H1 (cell line): Measurements from ENCODE around the gene DSTYK. TPM values are rescaled to one million over a fixed set of nuclear protein-coding genes. Genes with fewer than 3 reads are reported as not detected.

Experiments used
- CTCF ChIA-PET: fragments of 300-600 bp; sonication (Branson Sonifier 250); formaldehyde crosslinking; loops from one replicate; lab custom pipeline; 2021; ENCODE audit not compliant: partially characterized antibody; lab: Charles Lee
- POLR2A ChIA-PET: fragments of 300-600 bp; sonication (Branson Sonifier 250); formaldehyde crosslinking; loops from one replicate; lab custom pipeline; 2021; ENCODE audit warnings: inconsistent platforms; ENCODE audit not compliant: partially characterized antibody; lab: Charles Lee
- DNase-seq, 2 experiments: peaks; one replicate each; pipeline versions ENCODE4 v3.0.0 to v3.0.0-alpha.2; 2010 to 2022; ENCODE audit warnings: low spot score in 2 of 2, low read depth in 1 of 2, mixed read lengths in 1 of 2
- FAIRE-seq: peaks from 2 replicates; lab custom pipeline; 2011; peaks lifted over from hg19 to GRCh38; lab: Jason Lieb, UNC
- H2AFZ ChIP-seq: 2 replicates; pipeline ENCODE4 v1.8.1; 2012; ENCODE audit warnings: low read length, inconsistent platforms
- H2AK5ac ChIP-seq: 2 replicates; pipeline ENCODE4 v1.6.1; 2013; ENCODE audit warnings: low read depth, low read length
- H2BK120ac ChIP-seq: replicated peaks from 2 replicates; pipeline ENCODE3; 2013; ENCODE audit warnings: low read depth, low read length, inconsistent platforms
- H2BK12ac ChIP-seq: 2 replicates; pipeline ENCODE4 v1.6.1; 2013; ENCODE audit warnings: low read depth, low read length
- H2BK15ac ChIP-seq: 2 replicates; pipeline ENCODE4 v1.6.1; 2013; ENCODE audit warnings: low read length
- H2BK20ac ChIP-seq: 2 replicates; pipeline ENCODE4 v1.6.1; 2013; ENCODE audit warnings: low read length
- H2BK5ac ChIP-seq: 2 replicates; pipeline ENCODE4 v1.6.1; 2013; ENCODE audit warnings: low read depth, low read length
- H3K14ac ChIP-seq: 2 replicates; pipeline ENCODE4 v1.6.1; 2013; ENCODE audit warnings: inconsistent platforms; ENCODE audit not compliant: insufficient read length
- H3K18ac ChIP-seq: 2 replicates; pipeline ENCODE4 v1.6.1; 2013; ENCODE audit warnings: low read length; ENCODE audit errors: extremely low read depth
- H3K23ac ChIP-seq: 2 replicates; pipeline ENCODE4 v1.6.1; 2013; ENCODE audit warnings: inconsistent platforms; ENCODE audit not compliant: insufficient read length
- H3K23me2 ChIP-seq: 2 replicates; pipeline ENCODE4 v1.6.1; 2013; ENCODE audit warnings: low read depth, low read length
- H3K27ac ChIP-seq: 2 replicates; pipeline ENCODE4 v1.6.1; 2011; ENCODE audit warnings: low read depth, low read length, inconsistent platforms
- H3K27me3 ChIP-seq, 4 experiments: replicated peaks in 1 of 4; 1 replicate in 1 of 4; 2 replicates in 3 of 4; pipeline versions ENCODE4 v1.6.1 to v1.8.1; 2011 to 2013; ENCODE audit warnings: low read length in 3 of 4, mild to moderate bottlenecking in 3 of 4, inconsistent platforms in 2 of 4, mixed read lengths in 2 of 4, moderate library complexity in 1 of 4; ENCODE audit not compliant: control insufficient read depth in 3 of 4, insufficient read depth in 3 of 4; ENCODE audit errors: extremely low read depth in 1 of 4
- H3K36me3 ChIP-seq, 4 experiments: 2 replicates each; pipeline versions ENCODE4 v1.6.1 to v1.8.1; 2011 to 2013; ENCODE audit warnings: mild to moderate bottlenecking in 4 of 4, low read length in 3 of 4, moderate library complexity in 2 of 4, control low read depth in 1 of 4, inconsistent platforms in 1 of 4; ENCODE audit not compliant: insufficient read depth in 4 of 4, control insufficient read depth in 2 of 4
- H3K4ac ChIP-seq: replicated peaks from 2 replicates; pipeline ENCODE3; 2013; ENCODE audit warnings: low read length, low read depth, mixed read lengths, inconsistent platforms; ENCODE audit not compliant: insufficient read length
- H3K4me1 ChIP-seq, 4 experiments: replicated peaks in 1 of 4; 1 replicate in 1 of 4; 2 replicates in 3 of 4; pipeline versions ENCODE4 v1.6.1 to v1.8.1; 2011 to 2013; ENCODE audit warnings: low read length in 3 of 4, inconsistent platforms in 2 of 4, mixed read lengths in 1 of 4; ENCODE audit not compliant: insufficient read depth in 4 of 4, control insufficient read depth in 3 of 4
- H3K4me2 ChIP-seq, 2 experiments: 2 replicates each; pipeline versions ENCODE4 v1.6.1 to v1.8.1; 2011 to 2013; ENCODE audit warnings: low read depth in 2 of 2, low read length in 2 of 2, control low read depth in 1 of 2, inconsistent platforms in 1 of 2, mild to moderate bottlenecking in 1 of 2; ENCODE audit not compliant: insufficient read depth in 1 of 2
- H3K4me3 ChIP-seq, 4 experiments: fragments of 200-600, 300-600 bp in 1 of 4; sonication (generic), shearing (Covaris generic), sonication (Bioruptor Twin) in 1 of 4; 2 replicates each; pipeline versions ENCODE4 v1.5.1 to v1.8.1; 2011 to 2016; ENCODE audit warnings: low read length in 4 of 4, low read depth in 3 of 4, control low read depth in 2 of 4, inconsistent platforms in 2 of 4, mild to moderate bottlenecking in 2 of 4, mixed read lengths in 1 of 4, moderate library complexity in 1 of 4; ENCODE audit not compliant: insufficient read depth in 2 of 4; ENCODE audit errors: extremely low read depth in 1 of 4
- H3K56ac ChIP-seq: replicated peaks from 2 replicates; pipeline ENCODE3; 2013; ENCODE audit warnings: low read depth, mild to moderate bottlenecking, mixed read lengths, low read length, inconsistent platforms; ENCODE audit not compliant: insufficient read length
- H3K79me1 ChIP-seq: 2 replicates; pipeline ENCODE4 v1.6.1; 2013; ENCODE audit warnings: low read depth, low read length, control low read depth
- H3K79me2 ChIP-seq, 2 experiments: 2 replicates each; pipeline versions ENCODE4 v1.6.1 to v1.8.1; 2012 to 2013; ENCODE audit warnings: low read length in 2 of 2, mild to moderate bottlenecking in 2 of 2, inconsistent platforms in 1 of 2; ENCODE audit not compliant: insufficient read depth in 2 of 2, control insufficient read depth in 1 of 2
- H3K9ac ChIP-seq, 4 experiments: replicated peaks in 1 of 4; 1 replicate in 1 of 4; 2 replicates in 3 of 4; pipeline versions ENCODE4 v1.6.1 to v1.8.1; 2011 to 2013; ENCODE audit warnings: low read depth in 3 of 4, low read length in 3 of 4, control low read depth in 2 of 4, mild to moderate bottlenecking in 2 of 4, moderate library complexity in 2 of 4, inconsistent platforms in 1 of 4; ENCODE audit errors: extremely low read depth in 1 of 4
- H3K9me3 ChIP-seq, 2 experiments: 2 replicates each; pipeline versions ENCODE4 v1.6.1 to v1.8.1; 2012 to 2013; ENCODE audit warnings: mild to moderate bottlenecking in 2 of 2, moderate library complexity in 2 of 2, control low read depth in 1 of 2, inconsistent platforms in 1 of 2, low read depth in 1 of 2, low read length in 1 of 2, mixed read lengths in 1 of 2; ENCODE audit not compliant: insufficient read depth in 2 of 2
- H4K20me1 ChIP-seq, 2 experiments: replicated peaks in 1 of 2; 2 replicates each; pipeline versions ENCODE3 to v1.8.1; 2011 to 2013; ENCODE audit warnings: inconsistent platforms in 2 of 2, low read length in 2 of 2, mild to moderate bottlenecking in 1 of 2; ENCODE audit not compliant: insufficient read depth in 2 of 2, control insufficient read depth in 1 of 2
- H4K5ac ChIP-seq: 2 replicates; pipeline ENCODE4 v1.6.1; 2013; ENCODE audit warnings: low read length, low read depth, mixed read lengths, inconsistent platforms; ENCODE audit not compliant: insufficient read length
- H4K8ac ChIP-seq: 2 replicates; pipeline ENCODE4 v1.8.0; 2013; ENCODE audit warnings: mild to moderate bottlenecking, moderate library complexity, low read length, inconsistent platforms; ENCODE audit not compliant: insufficient read depth; ENCODE audit errors: extremely low read depth
- H4K91ac ChIP-seq: replicated peaks from 2 replicates; pipeline ENCODE3; 2013; ENCODE audit warnings: low read length, mixed read lengths, inconsistent platforms; ENCODE audit not compliant: insufficient read length
- CBX5 ChIP-seq: fragments of 300-800, 300-1000 bp; sonication (generic); IDR thresholded peaks from 2 replicates; pipeline ENCODE4 v1.7.1; 2016; ENCODE audit warnings: antibody characterized with exemption, low read length, low read depth
- EGR1 ChIP-seq: IDR thresholded peaks from 2 replicates; pipeline ENCODE4 v1.6.1; 2011; ENCODE audit warnings: low read depth, low read length, borderline replicate concordance
- POLR2AphosphoS5 ChIP-seq: IDR thresholded peaks from 2 replicates; pipeline ENCODE4 v1.6.1; 2011; ENCODE audit warnings: low read depth, low read length
- POU5F1 ChIP-seq: IDR thresholded peaks from 2 replicates; pipeline ENCODE4 v1.6.1; 2011; ENCODE audit warnings: low read depth, mild to moderate bottlenecking, low read length, moderate library complexity
- RBBP5 ChIP-seq: IDR thresholded peaks from 2 replicates; pipeline ENCODE4 v1.7.1; 2012; ENCODE audit warnings: low read depth, mild to moderate bottlenecking, inconsistent platforms, low read length, moderate library complexity, borderline replicate concordance
- SP2 ChIP-seq: IDR thresholded peaks from 2 replicates; pipeline ENCODE4 v1.6.1; 2012; ENCODE audit warnings: mild to moderate bottlenecking, low read length, inconsistent platforms
- WGBS, 2 experiments: shearing (Covaris generic) in 1 of 2; methylation state at CpG; one replicate each; pipeline versions ENCODE4 v1.1.6 to v1.1.7; 2013 to 2015; ENCODE audit warnings: low lambda C conversion rate in 2 of 2, mixed read lengths in 2 of 2, inconsistent platforms in 1 of 2, low coverage in 1 of 2, missing lambda C conversion rate in 1 of 2; ENCODE audit not compliant: insufficient replicate concordance in 2 of 2, insufficient coverage in 1 of 2, insufficient read length in 1 of 2; ENCODE audit errors: extremely low coverage in 1 of 2, missing lambda C conversion rate in 1 of 2; 5-methylcytosine and 5-hydroxymethylcytosine counted together
- polyA plus RNA-seq, 7 experiments: library from polyadenylated mRNA; depleted of rRNA in 3 of 7; stranded (reverse) in 5 of 7; unstranded in 2 of 7; fragments of >200 nt in 5 of 7; fragments of 200-250 nt in 2 of 7; gene quantifications; 1 replicate in 5 of 7; 2 replicates in 1 of 7; 4 replicates in 1 of 7; pipeline versions ENCODE4 v1.2.1 to v1.2.3, GENCODE V29; 2011 to 2013; ENCODE audit warnings: missing spikeins in 2 of 7, mixed read lengths in 2 of 7
- total RNA-seq: library from RNA; stranded (reverse); fragmentation: NEBNext Ultra II Directional; extraction: Animal tissue kit (Norgen Biotek cat#: 25700); gene quantifications from 2 replicates; pipeline ENCODE4 v1.2.1, GENCODE V29; 2021

Gene DSTYK
- total and polyA plus RNA-seq, 2 of the 8 experiments (the other 6 are each of a cell fraction or from before 2014, with no cell fraction given) = 2.7 to 8.5 TPM

DNA sequence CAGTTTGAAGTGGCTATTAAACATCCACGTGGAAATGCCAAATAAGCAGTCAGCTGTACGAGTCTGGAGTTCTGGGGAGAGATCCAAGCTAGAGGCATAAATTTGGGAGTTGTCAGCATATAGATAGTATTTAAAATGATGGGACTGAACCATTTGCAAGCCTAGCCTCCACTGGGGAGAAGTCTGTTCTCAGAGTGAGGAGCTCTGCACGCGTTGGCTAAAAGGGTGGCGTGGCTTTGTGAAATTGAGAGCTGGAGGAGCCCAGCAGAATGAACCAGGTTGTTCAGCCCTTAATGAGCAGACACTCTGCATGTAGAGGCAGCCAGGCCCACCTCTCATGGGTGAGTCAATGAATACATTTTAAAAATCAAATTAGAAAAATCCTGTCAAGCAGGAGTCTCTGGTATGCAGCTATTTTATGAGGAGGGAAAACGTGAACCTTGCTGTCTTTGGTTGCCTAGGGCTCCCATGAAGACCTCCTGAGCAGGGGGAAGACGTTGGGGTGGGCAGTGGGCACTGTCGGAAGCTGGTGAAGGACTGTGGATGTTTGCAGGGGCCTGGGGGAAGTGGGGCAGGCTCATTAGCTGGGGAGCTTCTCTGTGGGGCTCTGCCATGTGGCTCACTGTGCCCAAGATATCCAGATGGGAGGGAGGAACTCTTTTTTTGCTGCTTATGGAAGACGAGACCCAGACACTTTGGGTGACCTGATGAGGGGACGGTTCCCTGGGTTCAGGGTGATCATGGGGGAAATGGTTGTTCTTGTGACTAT, 35.0 kb upstream of the DSTYK start:
- Histone ChIP-seq H3K18ac (no peak overlapping the region; the same call in 1 of the 2 replicates), H3K9me3 (no peaks in the 10 kb centered on the region), H3K56ac (no peak overlapping the region), H3K27me3 (no peaks in the 10 kb centered on the region), H3K4ac (no peak overlapping the region), H4K20me1 (no peaks in the 10 kb centered on the region), H3K4me3 (no peak overlapping the region), H3K9ac (no peak overlapping the region), H2BK20ac (no peak overlapping the region), H2BK12ac (no peak overlapping the region), H4K91ac (no peak overlapping the region), H3K36me3 (peaks cover 0 to 5% (median 2%) of the 10 kb centered on the region in 4 experiments; a peak in 3 of 8 replicates), H3K4me1 (peaks cover 0 to 6% (median 2%) of the 10 kb centered on the region in 4 experiments; a peak in 5 of 7 replicates), H4K8ac (no peak overlapping the region), H2AFZ (no peak overlapping the region), H2BK120ac (no peak overlapping the region), H4K5ac (no peak overlapping the region), H3K23ac (no peak overlapping the region), H3K14ac (no peak overlapping the region), H2AK5ac (no peak overlapping the region), H2BK5ac (no peak overlapping the region), H3K23me2 (no peaks in the 10 kb centered on the region), H3K27ac (no peak overlapping the region), H3K4me2 (no peak overlapping the region), H3K79me1 (no peaks in the 10 kb centered on the region; the same call in 1 of the 2 replicates), H2BK15ac (no peak overlapping the region), H3K79me2 (no peaks in the 10 kb centered on the region)
- DNase-seq = no peak
- FAIRE-seq = no peak
- TF ChIP-seq SP2 = no peak
- no peak for TF ChIP-seq EGR1
- TF ChIP-seq POU5F1 = no peak
- no peak for TF ChIP-seq CBX5
- no peak for TF ChIP-seq RBBP5
- no peak for TF ChIP-seq POLR2AphosphoS5
- POLR2A ChIA-PET = interaction anchor here (0.7 to 1.8 kb wide), 4 partner anchors 8 to 67 kb away, joined by 3 to 8 read pairs (median 4); partner anchors contain the start of gene TMCC2
- WGBS, 2 experiments = 93% methylated on average over 9 of the region's 10 CpGs; no CpG with 5 or more reads in 1 of the 2 experiments
- CTCF ChIA-PET = interaction anchor here (0.5 to 40.8 kb wide), 8 partner anchors 3 to 271 kb away, joined by 3 to 1035 read pairs (median 3); partner anchors contain the start of gene TMCC2
